ENCODE data around the gene PLEKHG4B. TPM values are rescaled to one million over a fixed set of nuclear protein-coding genes. Genes with fewer than 3 reads are reported as not detected.

PLEKHG4B gene
- total RNA-seq, 1 experiment from 2014 or later = 44.3 TPM

- H3K23me2 ChIP-seq (ENCODE audit: insufficient read length, low read depth, low read length, poor library complexity, severe bottlenecking) = no peaks in the 10 kb centered on the region
- no peak overlapping the region for H3K14ac ChIP-seq (ENCODE audit: insufficient read depth, low read length)
- H2BK20ac ChIP-seq (ENCODE audit: low read depth, low read length, poor library complexity, severe bottlenecking) = no peak overlapping the region
- no peaks in the 10 kb centered on the region for H3K9me3 ChIP-seq (ENCODE audit: control insufficient read depth, low read depth, low read length)
- H3K27ac ChIP-seq (ENCODE audit: insufficient read length, low read depth, low read length) = no peak overlapping the region
- H3K27me3 Mint-ChIP-seq (ENCODE audit: low read depth) = no peaks in the 10 kb centered on the region; the same call in 1 of the 2 replicates
- no peak for DNase-seq
- no peaks in the 10 kb centered on the region for H3K9me3 Mint-ChIP-seq
- no peak overlapping the region for H2BK12ac ChIP-seq (ENCODE audit: insufficient read length, low read depth, low read length)
- H2AK5ac ChIP-seq (ENCODE audit: insufficient read length, low read length) = no peak overlapping the region
- H3K56ac ChIP-seq (ENCODE audit: insufficient read length, low read depth, low read length) = no peak overlapping the region
- peaks cover 11 to 19% of the 10 kb centered on the region in 2 experiments for H3K4me1 Mint-ChIP-seq
- H4K5ac ChIP-seq (ENCODE audit: insufficient read length, low read depth, low read length) = no peak overlapping the region
- H3K4me1 ChIP-seq (ENCODE audit: insufficient read depth, low read length) = no peaks in the 10 kb centered on the region
- H3K79me2 ChIP-seq (ENCODE audit: insufficient read depth, low read length) = no peaks in the 10 kb centered on the region
- H3K18ac ChIP-seq (ENCODE audit: insufficient read length, low read depth, low read length) = no peak overlapping the region
- H3K36me3 Mint-ChIP-seq (ENCODE audit: insufficient read depth in 1 of 3, low read depth in 3 of 3) = peaks cover 27 to 88% (median 83%) of the 10 kb centered on the region in 3 experiments; a peak in 6 of 7 replicates
- TF ChIP-seq CTCF (conservative IDR thresholded peaks at IDR 0.05) = no peak
- no peak overlapping the region for H3K4ac ChIP-seq (ENCODE audit: low read depth, low read length)
- peak overlapping the region in 2 of 3 experiments; percentile 42 to 79; a peak in 5 of 7 replicates for H3K27ac Mint-ChIP-seq
- no peak overlapping the region for H2AFZ ChIP-seq (ENCODE audit: low read length)
- H3T11ph ChIP-seq (ENCODE audit: low read length) = no peak overlapping the region
- H3K23ac ChIP-seq (ENCODE audit: insufficient read length, low read depth, low read length) = no peak overlapping the region
- H4K91ac ChIP-seq (ENCODE audit: insufficient read length, low read depth, low read length) = no peak overlapping the region
- no peaks in the 10 kb centered on the region for H3K27me3 ChIP-seq (ENCODE audit: insufficient read depth, low read length)
- H3K4me3 Mint-ChIP-seq = no peak overlapping the region; a peak in 1 of 5 replicates
- H3K79me1 ChIP-seq (ENCODE audit: insufficient read depth, low read depth, low read length, poor library complexity, severe bottlenecking) = no peaks in the 10 kb centered on the region
- no peak overlapping the region for H4K8ac ChIP-seq (replicated peaks; ENCODE audit: insufficient read length, low read depth, low read length)
- no peak overlapping the region for H3K4me2 ChIP-seq (ENCODE audit: insufficient read depth, insufficient read length, low read length)
- H2BK120ac ChIP-seq (ENCODE audit: low read depth, low read length, poor library complexity, severe bottlenecking) = no peak overlapping the region
- H2BK15ac ChIP-seq (ENCODE audit: low read depth, low read length) = no peak overlapping the region
- WGBS (ENCODE audit: extremely low coverage, insufficient read length, low lambda C conversion rate) = no CpG with 5 or more reads among the region's 23 CpGs
- H4K20me1 ChIP-seq (ENCODE audit: control insufficient read depth, insufficient read depth, insufficient read length) = no peaks in the 10 kb centered on the region
- H3K9ac ChIP-seq (ENCODE audit: extremely low read depth, insufficient read length, low read length) = no peak overlapping the region
- no peak overlapping the region for H2BK5ac ChIP-seq (ENCODE audit: insufficient read length, low read length)
These were observed 63.9 kb downstream of the PLEKHG4B start for GRCh38 chr5:155651-156410.

Measured in H9 (cell line).